HG03571 (cell line): ENCODE data around the gene IFNG.

Source experiments
- ATAC-seq: cut with Tn5 transposase; IDR thresholded peaks from one replicate; pipeline ENCODE4 v1.9.1; 2021; ENCODE audit not compliant: unreplicated experiment

The IFNG gene

GRCh38 chr12:68169213-68169889 lies 9.8 kb upstream of the IFNG start:
- no peak for ATAC-seq

GRCh38 chr12:68166317-68166831 lies 6.8 kb upstream of the IFNG start:
- ATAC-seq: no peak

GRCh38 chr12:68163560-68164081 lies 4.1 kb upstream of the IFNG start:
- no peak for ATAC-seq

- no peak for ATAC-seq
Observed at GRCh38 chr12:68162374-68162773, 2.8 kb upstream of the IFNG start.

- ATAC-seq: no peak
Observed at GRCh38 chr12:68158432-68158831, 1.1 kb downstream of the IFNG start.

- ATAC-seq: no peak
Observed at GRCh38 chr12:68157380-68157779, 2.2 kb downstream of the IFNG start.

GRCh38 chr12:68156636-68157035 lies 2.9 kb downstream of the IFNG start:
- no peak for ATAC-seq

GRCh38 chr12:68154779-68155178 lies 4.8 kb downstream of the IFNG start:
- ATAC-seq: no peak

- ATAC-seq: no peak
Observed at GRCh38 chr12:68148261-68148951, 11.1 kb downstream of the IFNG start.

- ATAC-seq: no peak
Observed at GRCh38 chr12:68140556-68140955, 19.0 kb downstream of the IFNG start.

- ATAC-seq: no peak
Observed at GRCh38 chr12:68139941-68140340, 19.6 kb downstream of the IFNG start.

GRCh38 chr12:68139001-68139400 lies 20.5 kb downstream of the IFNG start:
- no peak for ATAC-seq

- ATAC-seq: no peak
Observed at GRCh38 chr12:68138480-68138879, 21.1 kb downstream of the IFNG start.

GRCh38 chr12:68137335-68137830 lies 22.2 kb downstream of the IFNG start:
- ATAC-seq: no peak

- no peak for ATAC-seq
Observed at GRCh38 chr12:68135520-68135919, 24.0 kb downstream of the IFNG start.

- ATAC-seq: no peak
Observed at GRCh38 chr12:68131867-68132414, 27.6 kb downstream of the IFNG start.

- ATAC-seq: no peak
Observed at GRCh38 chr12:68129979-68130378, 29.6 kb downstream of the IFNG start.

GRCh38 chr12:68122236-68122920 lies 37.2 kb downstream of the IFNG start:
- no peak for ATAC-seq

GRCh38 chr12:68121143-68121542 lies 38.4 kb downstream of the IFNG start:
- no peak for ATAC-seq

- peak; percentile 87 for ATAC-seq
Observed at GRCh38 chr12:68119724-68120211, 39.8 kb downstream of the IFNG start.

GRCh38 chr12:68119250-68119649 lies 40.3 kb downstream of the IFNG start:
- ATAC-seq: no peak
